ENCODE results near the gene XIRP1. TPM values are rescaled to one million over a fixed set of nuclear protein-coding genes. Genes with fewer than 3 reads are reported as not detected.

Gene XIRP1
- total RNA-seq, 2 donors from 2014 or later = not detected

GRCh38 chr3:39181408-39182335 lies 10.7 kb downstream of the XIRP1 start:
- Histone ChIP-seq H3K27ac (peak overlapping the region; percentile 34), H3K9ac (ENCODE audit: low read depth in 2 of 2, low read length in 2 of 2) (peak overlapping the region; percentile 48 to 60), H3K4me3 (no peak overlapping the region), H3K27me3 (no peaks in the 10 kb centered on the region), H3K4me1 (peaks cover 5% of the 10 kb centered on the region), H3K9me3 (no peaks in the 10 kb centered on the region), H3K36me3 (no peaks in the 10 kb centered on the region)
- intact Hi-C loops (cut with DNase I) = no loop called here
- TF ChIP-seq, protein P1, sequence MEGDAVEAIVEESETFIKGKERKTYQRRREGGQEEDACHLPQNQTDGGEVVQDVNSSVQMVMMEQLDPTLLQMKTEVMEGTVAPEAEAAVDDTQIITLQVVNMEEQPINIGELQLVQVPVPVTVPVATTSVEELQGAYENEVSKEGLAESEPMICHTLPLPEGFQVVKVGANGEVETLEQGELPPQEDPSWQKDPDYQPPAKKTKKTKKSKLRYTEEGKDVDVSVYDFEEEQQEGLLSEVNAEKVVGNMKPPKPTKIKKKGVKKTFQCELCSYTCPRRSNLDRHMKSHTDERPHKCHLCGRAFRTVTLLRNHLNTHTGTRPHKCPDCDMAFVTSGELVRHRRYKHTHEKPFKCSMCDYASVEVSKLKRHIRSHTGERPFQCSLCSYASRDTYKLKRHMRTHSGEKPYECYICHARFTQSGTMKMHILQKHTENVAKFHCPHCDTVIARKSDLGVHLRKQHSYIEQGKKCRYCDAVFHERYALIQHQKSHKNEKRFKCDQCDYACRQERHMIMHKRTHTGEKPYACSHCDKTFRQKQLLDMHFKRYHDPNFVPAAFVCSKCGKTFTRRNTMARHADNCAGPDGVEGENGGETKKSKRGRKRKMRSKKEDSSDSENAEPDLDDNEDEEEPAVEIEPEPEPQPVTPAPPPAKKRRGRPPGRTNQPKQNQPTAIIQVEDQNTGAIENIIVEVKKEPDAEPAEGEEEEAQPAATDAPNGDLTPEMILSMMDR (IDR thresholded peaks at IDR 0.05) = no peak
- no peak for DNase-seq

DNA sequence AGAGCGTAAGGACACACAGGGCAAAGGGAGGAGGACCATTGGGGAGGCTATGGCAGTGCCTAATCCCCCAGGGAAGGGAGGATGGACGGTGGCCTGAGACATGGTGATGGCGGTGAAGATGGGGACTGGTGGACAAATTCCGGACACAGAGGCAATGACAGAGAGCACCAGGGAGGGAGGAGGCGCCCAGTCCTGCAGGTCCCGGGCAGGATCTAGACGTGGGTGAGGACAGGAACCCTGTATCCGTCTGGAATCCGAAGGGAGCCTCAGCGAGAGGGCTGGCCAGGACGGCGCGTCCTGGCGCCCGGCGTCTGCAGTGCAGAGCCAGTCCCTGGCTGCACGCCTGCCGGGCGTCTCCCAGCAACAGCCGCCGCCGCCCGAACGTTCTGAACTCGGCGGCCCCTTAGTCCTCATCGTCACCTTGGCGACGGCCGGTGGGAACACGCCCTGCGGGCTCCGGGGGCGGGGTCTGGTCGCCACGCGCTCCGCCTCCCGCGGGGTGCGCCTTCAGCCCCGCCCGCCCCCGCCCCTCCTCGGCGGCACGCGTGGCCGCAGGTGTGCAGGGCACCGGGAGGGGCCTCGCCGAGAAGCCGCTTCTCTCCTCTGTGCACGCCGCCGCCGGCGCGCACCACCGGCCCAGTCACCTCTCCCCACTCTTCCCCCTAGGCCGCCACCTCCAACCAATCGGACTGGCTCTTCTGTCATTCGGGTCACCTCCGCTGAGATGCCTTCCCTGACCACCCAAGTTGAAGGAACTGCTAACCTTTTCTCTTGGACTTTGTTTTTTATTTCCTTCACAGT lies 11.6 kb downstream of the XIRP1 start:
- peaks cover 5% of the 10 kb centered on the region for H3K4me1 ChIP-seq
- DNase-seq = peak; percentile 95
- no peaks in the 10 kb centered on the region for H3K9me3 ChIP-seq
- TF ChIP-seq, protein P1 (IDR thresholded peaks at IDR 0.05) = no peak
- intact Hi-C loops (cut with DNase I) = no loop called here
- no peaks in the 10 kb centered on the region for H3K27me3 ChIP-seq
- peak overlapping the region; percentile 19 for H3K4me3 ChIP-seq
- H3K36me3 ChIP-seq = no peaks in the 10 kb centered on the region
- peak overlapping the region; percentile 34 for H3K27ac ChIP-seq
- peak overlapping the region; percentile 60 to 83 for H3K9ac ChIP-seq (ENCODE audit: low read depth in 2 of 2, low read length in 2 of 2)

DNA sequence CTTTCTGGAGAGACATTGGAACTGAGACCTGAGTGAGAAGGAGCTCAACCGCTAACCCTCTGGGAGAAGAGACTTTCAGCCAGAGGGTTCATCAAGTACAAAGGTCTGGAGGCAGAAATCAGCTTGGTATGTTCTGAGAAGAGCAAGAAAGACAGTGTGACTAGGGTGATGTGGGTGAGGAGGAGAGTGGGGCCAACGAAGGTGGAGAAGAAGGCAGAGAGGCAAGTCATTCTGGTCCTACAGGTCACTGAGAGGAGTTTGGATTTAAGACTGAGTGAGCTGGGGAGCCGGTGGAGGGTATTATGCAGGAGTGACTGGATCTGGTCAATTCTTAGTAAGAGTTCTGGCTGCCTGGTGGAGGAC lies 12.2 kb downstream of the XIRP1 start:
- no peaks in the 10 kb centered on the region for H3K9me3 ChIP-seq
- H3K27ac ChIP-seq = peak overlapping the region; percentile 34
- no peak overlapping the region for H3K4me3 ChIP-seq
- H3K36me3 ChIP-seq = no peaks in the 10 kb centered on the region
- H3K4me1 ChIP-seq = peaks cover 5% of the 10 kb centered on the region
- DNase-seq = no peak
- no peaks in the 10 kb centered on the region for H3K27me3 ChIP-seq
- TF ChIP-seq, protein P1 (IDR thresholded peaks at IDR 0.05) = no peak
- intact Hi-C loops (cut with DNase I) = no loop called here
- peak overlapping the region; percentile 59 to 83 for H3K9ac ChIP-seq (ENCODE audit: low read depth in 2 of 2, low read length in 2 of 2)

DNA sequence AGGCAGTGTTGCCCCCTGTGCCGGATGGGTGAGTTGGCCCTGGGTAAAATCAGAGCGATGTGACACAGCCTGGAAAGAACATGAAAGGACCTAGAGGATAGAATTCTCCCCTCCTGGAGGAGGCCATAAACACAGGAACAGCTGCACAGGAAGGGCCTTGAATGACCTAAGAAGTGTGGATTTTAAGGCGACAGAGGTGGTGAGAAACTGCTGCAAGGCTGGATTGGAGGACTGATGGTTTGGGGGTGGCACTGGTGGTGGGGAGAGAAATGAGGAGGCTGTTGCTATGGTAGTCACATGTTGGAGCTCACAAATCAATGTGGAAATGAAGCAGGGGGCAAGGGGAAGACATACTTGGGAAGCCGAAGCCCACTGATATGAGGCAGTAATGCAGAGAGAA lies 13.8 kb downstream of the XIRP1 start:
- intact Hi-C loops (cut with DNase I) = loop anchor here (5.0 kb wide), 1 partner anchor 36 kb away; no protein-coding TSS in a partner anchor
- Histone ChIP-seq H3K4me3 (no peak overlapping the region), H3K9ac (ENCODE audit: low read depth in 2 of 2, low read length in 2 of 2) (peak overlapping the region; percentile 72 to 81), H3K27ac (peak overlapping the region; percentile 78), H3K36me3 (no peaks in the 10 kb centered on the region), H3K9me3 (no peaks in the 10 kb centered on the region), H3K27me3 (no peaks in the 10 kb centered on the region), H3K4me1 (peaks cover 5% of the 10 kb centered on the region)
- TF ChIP-seq, protein P1 (IDR thresholded peaks at IDR 0.05) = no peak
- no peak for DNase-seq

DNA sequence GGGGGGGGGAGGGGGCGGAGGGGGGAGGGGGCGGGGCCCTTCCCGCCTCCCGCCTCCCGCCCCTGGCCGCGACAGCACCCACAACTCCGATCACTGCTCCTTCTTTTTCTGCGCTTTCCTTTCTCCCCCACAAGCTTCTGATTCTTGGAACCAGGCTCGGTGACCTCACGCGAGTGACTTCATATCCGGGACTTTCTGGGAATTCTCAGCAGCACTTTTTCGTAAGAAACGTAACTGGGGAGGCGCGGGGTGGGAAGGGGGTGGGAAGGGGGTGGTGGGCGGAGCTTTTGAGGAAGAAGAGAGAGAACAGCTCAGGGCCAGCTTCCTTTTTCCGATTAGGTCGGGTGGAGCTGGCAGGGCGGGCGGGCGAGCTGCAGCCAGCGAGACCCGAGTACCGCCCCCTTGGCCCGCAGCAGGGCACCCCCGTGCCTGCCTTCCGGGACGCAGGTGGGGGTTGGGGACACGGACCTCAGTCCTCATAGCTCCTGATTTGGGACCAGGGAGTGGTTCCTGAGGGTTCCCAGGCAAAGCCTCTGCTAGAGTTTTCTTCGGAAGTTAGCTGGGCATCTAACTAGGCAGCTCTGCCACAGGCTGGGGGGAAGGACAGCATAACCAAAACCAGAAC lies 14.6 kb downstream of the XIRP1 start:
- peak overlapping the region; percentile 72 to 81 for H3K9ac ChIP-seq (ENCODE audit: low read depth in 2 of 2, low read length in 2 of 2)

More for the DNA sequence above, 14.6 kb downstream of the XIRP1 start:
- Histone ChIP-seq H3K4me3 (peak overlapping the region; percentile 40), H3K36me3 (no peaks in the 10 kb centered on the region), H3K4me1 (peaks cover 5% of the 10 kb centered on the region), H3K27me3 (no peaks in the 10 kb centered on the region), H3K9me3 (no peaks in the 10 kb centered on the region), H3K27ac (peak overlapping the region; percentile 78)
- intact Hi-C loops (cut with DNase I) = loop anchor here (5.0 kb wide), 1 partner anchor 36 kb away; no protein-coding TSS in a partner anchor
- peak; percentile 87 for DNase-seq
- TF ChIP-seq, protein P1 (IDR thresholded peaks at IDR 0.05) = no peak

Data from colonic mucosa (tissue), 4 donors.